ENCODE data around the gene UBAC1. TPM values are rescaled to one million over a fixed set of nuclear protein-coding genes. Genes with fewer than 3 reads are reported as not detected.

UBAC1 gene
- polyA plus RNA-seq (2012; ENCODE audit: missing spikeins) = 28.2 TPM

DNA sequence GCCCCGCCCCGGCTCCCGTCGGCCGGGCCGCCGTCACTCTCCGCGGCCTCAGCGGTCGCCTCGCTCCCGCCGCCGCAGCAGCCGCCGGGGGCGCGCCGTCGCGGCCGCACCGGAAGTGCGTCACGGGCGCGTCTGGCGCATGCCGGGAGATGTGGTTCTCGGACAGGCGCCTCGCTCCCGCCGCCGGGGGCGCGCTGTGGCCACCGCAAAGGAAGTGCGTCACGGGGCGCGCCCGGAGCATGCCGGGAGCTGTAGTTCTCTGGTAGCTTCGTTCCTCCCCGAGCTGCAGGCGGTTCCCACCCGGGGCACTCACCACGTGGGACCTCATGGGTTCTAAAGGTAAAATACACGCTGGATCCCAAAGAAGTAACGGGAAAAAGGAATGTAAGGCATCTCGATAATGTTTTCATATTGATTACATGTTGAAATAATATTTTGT lies at the start of gene UBAC1:
TSS of gene UBAC1 (minus strand) at position 97 of the 439 bp plus-strand sequence. CDS start 211 bp downstream, outside the sequence.
- no peak for TF ChIP-seq TAF1 (IDR thresholded peaks at IDR 0.05; ENCODE audit: borderline replicate concordance, low read depth, low read length)
- no peak for TF ChIP-seq POLR2A (IDR thresholded peaks at IDR 0.05; ENCODE audit: low read depth, low read length)
- no peak for TF ChIP-seq POLR2AphosphoS5 (IDR thresholded peaks at IDR 0.05; ENCODE audit: low read depth, low read length)
- FAIRE-seq (peak; percentile 91), DNase-seq (ENCODE audit: insufficient read length) (peak; percentile 100)

GRCh38 chr9:136010615-136011361 lies 49.6 kb upstream of the UBAC1 start:
- DNase-seq (ENCODE audit: insufficient read length) (no peak), FAIRE-seq (no peak)

DNA sequence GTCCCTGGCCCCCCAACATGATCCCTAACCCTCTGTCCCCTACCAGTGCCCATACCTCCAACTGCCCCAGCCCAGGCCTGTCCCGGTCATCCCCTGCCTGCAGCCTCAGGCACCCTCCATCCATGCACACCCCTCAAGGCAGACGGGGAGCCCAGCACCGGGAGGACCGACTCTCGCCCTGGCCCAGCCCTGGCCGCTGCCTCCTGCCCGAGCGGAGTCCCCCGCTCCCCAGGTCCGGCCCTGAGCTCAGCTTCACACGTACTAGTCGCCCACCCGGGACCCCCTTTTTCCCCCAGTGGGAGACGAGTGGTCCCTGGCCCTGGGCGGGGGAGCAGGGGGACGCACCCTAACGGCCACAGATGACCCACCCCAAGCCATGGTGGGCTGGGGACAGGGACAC lies 49.0 kb upstream of the UBAC1 start:
- no peak for FAIRE-seq
- TF ChIP-seq TAF1 (IDR thresholded peaks at IDR 0.05; ENCODE audit: borderline replicate concordance, low read depth, low read length) (no peak), POLR2AphosphoS5 (IDR thresholded peaks at IDR 0.05; ENCODE audit: low read depth, low read length) (no peak), POLR2A (IDR thresholded peaks at IDR 0.05; ENCODE audit: low read depth, low read length) (no peak)
- no peak for DNase-seq (ENCODE audit: insufficient read length)

More at GRCh38 chr9:136010615-136011361, 49.6 kb upstream of the UBAC1 start:
- TF ChIP-seq POLR2AphosphoS5 (IDR thresholded peaks at IDR 0.05; ENCODE audit: low read depth, low read length) (no peak), TAF1 (IDR thresholded peaks at IDR 0.05; ENCODE audit: borderline replicate concordance, low read depth, low read length) (no peak), POLR2A (IDR thresholded peaks at IDR 0.05; ENCODE audit: low read depth, low read length) (no peak)

GRCh38 chr9:136009516-136009915 lies 48.3 kb upstream of the UBAC1 start:
- TF ChIP-seq TAF1 (IDR thresholded peaks at IDR 0.05; ENCODE audit: borderline replicate concordance, low read depth, low read length) = no peak
- TF ChIP-seq POLR2AphosphoS5 (IDR thresholded peaks at IDR 0.05; ENCODE audit: low read depth, low read length) = no peak
- TF ChIP-seq POLR2A (IDR thresholded peaks at IDR 0.05; ENCODE audit: low read depth, low read length) = no peak
- FAIRE-seq (no peak), DNase-seq (ENCODE audit: insufficient read length) (no peak)

DNA sequence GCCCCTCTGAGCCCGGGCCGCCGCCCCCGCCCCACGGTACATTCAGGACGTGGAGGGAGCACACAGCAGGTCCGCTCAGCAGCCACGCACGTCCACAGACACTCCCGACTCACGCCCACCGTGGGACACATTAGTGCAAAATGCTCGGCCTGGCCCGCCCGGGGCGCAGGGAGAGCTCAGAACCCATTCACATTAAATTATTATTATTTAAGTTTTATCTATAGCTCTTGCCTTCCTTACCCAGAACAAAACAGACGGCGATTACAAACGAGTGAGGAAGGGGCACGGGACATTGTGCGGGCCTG lies 47.5 kb upstream of the UBAC1 start:
- no peak for FAIRE-seq
- no peak for TF ChIP-seq POLR2AphosphoS5 (IDR thresholded peaks at IDR 0.05; ENCODE audit: low read depth, low read length)
- TF ChIP-seq TAF1 (IDR thresholded peaks at IDR 0.05; ENCODE audit: borderline replicate concordance, low read depth, low read length) = no peak
- TF ChIP-seq POLR2A (IDR thresholded peaks at IDR 0.05; ENCODE audit: low read depth, low read length) = no peak

GRCh38 chr9:136007934-136008692 lies 46.9 kb upstream of the UBAC1 start:
- DNase-seq (ENCODE audit: insufficient read length) (no peak), FAIRE-seq (no peak)
- TF ChIP-seq POLR2A (IDR thresholded peaks at IDR 0.05; ENCODE audit: low read depth, low read length) (no peak), POLR2AphosphoS5 (IDR thresholded peaks at IDR 0.05; ENCODE audit: low read depth, low read length) (no peak), TAF1 (IDR thresholded peaks at IDR 0.05; ENCODE audit: borderline replicate concordance, low read depth, low read length) (no peak)

More for the DNA sequence above, 47.5 kb upstream of the UBAC1 start:
- no peak for DNase-seq (ENCODE audit: insufficient read length)

- TF ChIP-seq POLR2A (IDR thresholded peaks at IDR 0.05; ENCODE audit: low read depth, low read length) (no peak), TAF1 (IDR thresholded peaks at IDR 0.05; ENCODE audit: borderline replicate concordance, low read depth, low read length) (no peak), POLR2AphosphoS5 (IDR thresholded peaks at IDR 0.05; ENCODE audit: low read depth, low read length) (no peak)
- DNase-seq (ENCODE audit: insufficient read length) (no peak), FAIRE-seq (no peak)
Measured at GRCh38 chr9:136007276-136007933, 46.2 kb upstream of the UBAC1 start.

DNA sequence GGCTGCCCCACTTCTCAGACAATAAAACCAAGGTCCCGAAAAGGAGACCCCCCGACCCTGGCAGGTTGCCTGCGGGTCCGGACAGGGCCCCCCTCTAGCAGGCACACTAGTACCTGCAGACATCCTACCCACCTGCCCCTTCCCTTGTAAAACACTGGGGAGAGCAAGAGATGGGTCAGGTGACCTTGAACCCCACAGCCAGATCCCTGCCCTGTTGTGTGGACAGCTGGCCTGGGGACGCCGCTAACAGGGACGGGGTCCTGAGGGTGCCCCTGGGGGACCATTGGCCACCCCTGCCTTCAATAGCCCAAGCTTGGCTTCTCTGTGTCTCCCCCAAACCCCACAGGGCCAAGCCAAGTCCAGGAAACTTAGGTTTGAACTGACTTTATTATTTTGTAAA lies 45.0 kb upstream of the UBAC1 start:
- FAIRE-seq = no peak
- TF ChIP-seq POLR2AphosphoS5 (IDR thresholded peaks at IDR 0.05; ENCODE audit: low read depth, low read length) = no peak
- no peak for TF ChIP-seq TAF1 (IDR thresholded peaks at IDR 0.05; ENCODE audit: borderline replicate concordance, low read depth, low read length)
- no peak for TF ChIP-seq POLR2A (IDR thresholded peaks at IDR 0.05; ENCODE audit: low read depth, low read length)
- no peak for DNase-seq (ENCODE audit: insufficient read length)

GRCh38 chr9:136004712-136005111 lies 43.5 kb upstream of the UBAC1 start:
- FAIRE-seq (no peak), DNase-seq (ENCODE audit: insufficient read length) (no peak)
- no peak for TF ChIP-seq POLR2A (IDR thresholded peaks at IDR 0.05; ENCODE audit: low read depth, low read length)

GRCh38 chr9:136004219-136004618 lies 43.0 kb upstream of the UBAC1 start:
- DNase-seq (ENCODE audit: insufficient read length) = no peak
- no peak for FAIRE-seq
- no peak for TF ChIP-seq TAF1 (IDR thresholded peaks at IDR 0.05; ENCODE audit: borderline replicate concordance, low read depth, low read length)

DNA sequence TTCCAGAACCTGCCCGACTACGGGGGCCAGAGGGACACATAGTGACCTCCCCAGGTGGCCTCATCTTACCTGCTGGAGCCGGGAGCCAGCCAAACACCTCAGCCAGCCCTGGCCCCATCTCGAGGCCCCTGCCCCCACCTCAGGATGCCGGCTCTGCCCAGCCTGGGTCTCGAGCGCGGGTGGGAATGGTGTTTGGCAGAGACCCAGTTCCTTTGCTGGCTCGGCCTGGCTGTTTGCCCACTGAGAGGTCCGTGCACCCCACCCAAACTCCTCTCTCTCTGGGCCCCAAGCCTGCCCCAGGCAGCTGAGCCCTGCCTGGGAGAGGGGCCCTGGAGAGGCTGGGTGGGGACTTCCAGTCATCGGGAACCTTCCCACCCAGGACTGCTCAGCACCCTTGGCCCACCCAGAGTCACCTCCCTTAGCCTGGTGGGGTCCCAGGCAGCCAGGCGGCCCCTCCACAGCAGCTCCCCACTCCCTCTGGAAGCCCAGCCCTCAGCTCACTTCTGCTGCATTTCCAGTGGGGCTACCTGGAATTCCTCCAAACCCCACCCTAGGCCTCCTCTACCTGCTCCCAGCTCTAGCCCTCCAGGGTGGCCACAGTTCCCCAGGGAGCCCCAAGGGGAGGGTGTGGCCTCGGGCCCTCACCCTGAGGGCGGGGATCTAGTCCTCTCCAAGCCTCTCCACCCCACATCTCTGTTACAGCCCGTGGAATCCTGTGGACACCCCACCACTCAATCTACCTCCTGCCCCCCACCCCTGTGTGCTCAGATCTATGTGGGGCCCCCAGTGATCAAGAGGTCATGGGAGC lies 42.4 kb upstream of the UBAC1 start:
- no peak for FAIRE-seq
- no peak for DNase-seq (ENCODE audit: insufficient read length)
- no peak for TF ChIP-seq TAF1 (IDR thresholded peaks at IDR 0.05; ENCODE audit: borderline replicate concordance, low read depth, low read length)
- no peak for TF ChIP-seq POLR2A (IDR thresholded peaks at IDR 0.05; ENCODE audit: low read depth, low read length)
- TF ChIP-seq POLR2AphosphoS5 (IDR thresholded peaks at IDR 0.05; ENCODE audit: low read depth, low read length) = no peak

Data from GM12892 (cell line).